ENCODE results near the gene PDZD4.

The PDZD4 gene

GRCh38 chrX:153769865-153770600 is 60.3 kb downstream of the PDZD4 start:
- DNase-seq, result no peak

- no peak for DNase-seq
These were observed 61.0 kb downstream of the PDZD4 start for GRCh38 chrX:153769158-153769864.

- no peak for DNase-seq
These were observed 61.8 kb downstream of the PDZD4 start for GRCh38 chrX:153768311-153769157.

- no peak for DNase-seq
These were observed 62.7 kb downstream of the PDZD4 start for GRCh38 chrX:153767674-153768055.

- no peak for DNase-seq
These were observed 63.3 kb downstream of the PDZD4 start for GRCh38 chrX:153766871-153767673.

GRCh38 chrX:153766098-153766817 is 64.1 kb downstream of the PDZD4 start:
- DNase-seq, result peak; percentile 59

- no peak for DNase-seq
These were observed 64.9 kb downstream of the PDZD4 start for GRCh38 chrX:153765138-153766079.

GRCh38 chrX:153764786-153765137 is 65.6 kb downstream of the PDZD4 start:
- DNase-seq, result no peak

- DNase-seq, result peak; percentile 84
These were observed 66.2 kb downstream of the PDZD4 start, which contains the start of gene PLXNB3 for GRCh38 chrX:153763989-153764755. TSS of gene PLXNB3 (plus strand) at chrX:153764249. CDS start at chrX:153765536, 1,287 bp downstream.

- no peak for DNase-seq
These were observed 66.9 kb downstream of the PDZD4 start for GRCh38 chrX:153763298-153763932.

- no peak for DNase-seq
These were observed 67.6 kb downstream of the PDZD4 start for GRCh38 chrX:153762626-153763173.

- no peak for DNase-seq
These were observed 68.5 kb downstream of the PDZD4 start for GRCh38 chrX:153761863-153762262.

GRCh38 chrX:153755136-153755535 is 75.2 kb downstream of the PDZD4 start:
- no peak for DNase-seq

All from stimulated activated CD8-positive, alpha-beta memory T cell treated with anti-CD3 and anti-CD28 coated beads, Interleukin-4, amount 100 ng/mL, for 48 hours (primary cell).